Endothelial cell of umbilical vein (primary cell): ENCODE data around the gene SEPTIN5. TPM values are rescaled to one million over a fixed set of nuclear protein-coding genes. Genes with fewer than 3 reads are reported as not detected.

ENCODE experiments used
- BruUV-seq: library from RNA; stranded (reverse); fragments of 400-500 nt; replicated peaks from 2 replicates; lab custom pipeline; 2021; lab: Mats Ljungman, UMichigan
- CTCF ChIA-PET: fragments of 300-600, 350-600 bp; sonication (Branson Sonifier 250); formaldehyde crosslinking; loops from one replicate; lab custom pipeline; 2021; ENCODE audit warnings: antibody characterized with exemption, inconsistent platforms; lab: Charles Lee
- POLR2A ChIA-PET: fragments of 300-600, 350-600 bp; sonication (Branson Sonifier 250); formaldehyde crosslinking; loops from one replicate; lab custom pipeline; 2021; ENCODE audit warnings: antibody characterized with exemption, inconsistent platforms; lab: Charles Lee
- DNase-seq: peaks from one replicate; pipeline ENCODE4 v3.0.0-alpha.2; 2011; ENCODE audit warnings: low read depth, low spot score
- FAIRE-seq: peaks from 2 replicates; lab custom pipeline; 2011; peaks lifted over from hg19 to GRCh38; lab: Jason Lieb, UNC
- H2AFZ ChIP-seq: 2 replicates; pipeline ENCODE4 v1.6.0; 2012; ENCODE audit warnings: low read depth, low read length, control low read depth, inconsistent platforms
- H3K27ac ChIP-seq: 2 replicates; pipeline ENCODE4 v1.5.1; 2011; ENCODE audit warnings: low read depth, mild to moderate bottlenecking, control low read depth, low read length, moderate library complexity; ENCODE audit not compliant: insufficient read depth
- H3K27me3 ChIP-seq, 2 experiments: 2 replicates each; pipeline versions ENCODE4 v1.6.0 to v1.6.1; 2011; ENCODE audit warnings: low read length in 2 of 2, mixed read lengths in 1 of 2; ENCODE audit not compliant: control insufficient read depth in 2 of 2, insufficient read depth in 2 of 2
- H3K36me3 ChIP-seq, 2 experiments: 2 replicates in 1 of 2; 3 replicates in 1 of 2; pipeline ENCODE4 v1.5.1; 2011; ENCODE audit warnings: low read length in 2 of 2, mild to moderate bottlenecking in 1 of 2, moderate library complexity in 1 of 2; ENCODE audit not compliant: control insufficient read depth in 2 of 2, insufficient read depth in 2 of 2; ENCODE audit errors: extremely low read depth in 1 of 2
- H3K4me1 ChIP-seq: 3 replicates; pipeline ENCODE4 v1.5.1; 2011; ENCODE audit warnings: mild to moderate bottlenecking, low read length; ENCODE audit not compliant: control insufficient read depth, insufficient read depth; ENCODE audit errors: extremely low read depth
- H3K4me2 ChIP-seq: 2 replicates; pipeline ENCODE4 v1.6.1; 2011; ENCODE audit warnings: low read length, control low read depth, mixed read lengths; ENCODE audit not compliant: insufficient read depth
- H3K4me3 ChIP-seq, 3 experiments: fragments of 200-600 bp in 1 of 3; sonication (generic), shearing (Covaris generic) in 1 of 3; replicated peaks in 1 of 3; 2 replicates each; pipeline ENCODE4 v1.5.1; 2011 to 2016; ENCODE audit warnings: control low read depth in 3 of 3, low read length in 3 of 3, mild to moderate bottlenecking in 2 of 3, inconsistent platforms in 1 of 3, low read depth in 1 of 3, moderate library complexity in 1 of 3; ENCODE audit not compliant: insufficient read depth in 1 of 3
- H3K79me2 ChIP-seq: 2 replicates; pipeline ENCODE4 v1.6.0; 2012; ENCODE audit warnings: low read length, inconsistent platforms; ENCODE audit not compliant: control insufficient read depth, insufficient read depth
- H3K9ac ChIP-seq: replicated peaks from 2 replicates; pipeline ENCODE3; 2011; ENCODE audit warnings: low read length, control low read depth; ENCODE audit not compliant: insufficient read depth; ENCODE audit errors: extremely low read depth
- H3K9me1 ChIP-seq: replicated peaks from 3 replicates; pipeline ENCODE4 v1.6.0; 2011; ENCODE audit warnings: mild to moderate bottlenecking, low read length; ENCODE audit not compliant: control insufficient read depth, insufficient read depth; ENCODE audit errors: extremely low read depth
- H3K9me3 ChIP-seq: replicated peaks from 2 replicates; pipeline ENCODE4 v1.5.1; 2012; ENCODE audit warnings: low read length, inconsistent platforms; ENCODE audit not compliant: control insufficient read depth, insufficient read depth
- H4K20me1 ChIP-seq: replicated peaks from 2 replicates; pipeline ENCODE3; 2011; ENCODE audit warnings: mild to moderate bottlenecking, low read length; ENCODE audit not compliant: control insufficient read depth, insufficient read depth; ENCODE audit errors: extremely low read depth
- EZH2 ChIP-seq: IDR thresholded peaks from 2 replicates; pipeline ENCODE4 v1.6.1; 2012; ENCODE audit warnings: borderline replicate concordance, low read depth, mild to moderate bottlenecking, moderate library complexity, low read length, inconsistent platforms; ENCODE audit not compliant: severe bottlenecking
- FOS ChIP-seq: IDR thresholded peaks from 2 replicates; pipeline ENCODE4 v1.6.1; 2011; ENCODE audit warnings: mild to moderate bottlenecking, low read length, moderate library complexity, borderline replicate concordance; ENCODE audit not compliant: insufficient read depth
- GATA2 ChIP-seq: IDR thresholded peaks from 2 replicates; pipeline ENCODE4 v1.7.0; 2011; ENCODE audit warnings: low read depth, mild to moderate bottlenecking, moderate library complexity, mixed read lengths, low read length; ENCODE audit not compliant: insufficient read length, insufficient read depth
- JUN ChIP-seq: IDR thresholded peaks from 2 replicates; pipeline ENCODE4 v1.6.1; 2011; ENCODE audit warnings: borderline replicate concordance, low read depth; ENCODE audit not compliant: insufficient read length, insufficient read depth
- MYC ChIP-seq: IDR thresholded peaks from one replicate; pipeline ENCODE4 v1.6.1; 2011; ENCODE audit warnings: mild to moderate bottlenecking, low read depth, low read length
- POLR2A ChIP-seq: IDR thresholded peaks from 2 replicates; pipeline ENCODE4 v1.6.1; 2012; ENCODE audit warnings: low read depth, mild to moderate bottlenecking, control low read depth, low read length
- POLR2AphosphoS5 ChIP-seq: IDR thresholded peaks from 2 replicates; pipeline ENCODE4 v1.6.1; 2012; ENCODE audit warnings: low read depth, mild to moderate bottlenecking, control low read depth, low read length, moderate library complexity; ENCODE audit not compliant: insufficient read depth
- dilution Hi-C: fragments of 300-500 bp; cut with MboI; formaldehyde crosslinking; loops from one replicate; pipeline ENCODE4 v1.15.0; 2019; ENCODE audit warnings: low sequenced_read_pairs; ENCODE audit not compliant: extremely low pct_ligation_motif_present
- intact Hi-C: fragments of 100-400 bp; cut with micrococcal nuclease; formaldehyde crosslinking; loops from one replicate; pipeline ENCODE4 v1.10.0; 2022
- polyA plus RNA-seq, 4 experiments: library from polyadenylated mRNA; depleted of rRNA in 3 of 4; stranded (reverse) in 3 of 4; unstranded in 1 of 4; fragments of >200 nt; gene quantifications; 2 replicates each; pipeline versions ENCODE4 v1.2.1 to v1.2.3, GENCODE V29; 2011 to 2012; ENCODE audit warnings: missing spikeins in 1 of 4
- total RNA-seq: library from RNA; stranded (reverse); gene quantifications from 2 replicates; pipeline ENCODE4 v1.2.3, GENCODE V29; 2021
- TF ChIP-seq, protein P1 (sequence below), 2 donors: IDR thresholded peaks; 1 replicate in 1 of 2; 2 replicates in 1 of 2; pipeline ENCODE4 v1.5.1; 2011; ENCODE audit warnings: low read length in 2 of 2, mild to moderate bottlenecking in 2 of 2, moderate library complexity in 2 of 2, control low read depth in 1 of 2, inconsistent platforms in 1 of 2, low read depth in 1 of 2; ENCODE audit not compliant: insufficient read depth in 1 of 2; ENCODE audit errors: extremely low read depth in 1 of 2
- TF ChIP-seq, protein P2 (sequence below): IDR thresholded peaks from 2 replicates; pipeline ENCODE4 v1.6.1; 2011; ENCODE audit not compliant: insufficient read depth, insufficient read length

Gene SEPTIN5
- total and polyA plus RNA-seq, 2 donors (not counting 3 experiments of a cell fraction or from before 2014, with no cell fraction given), result 31.1 to 35.8 TPM

DNA sequence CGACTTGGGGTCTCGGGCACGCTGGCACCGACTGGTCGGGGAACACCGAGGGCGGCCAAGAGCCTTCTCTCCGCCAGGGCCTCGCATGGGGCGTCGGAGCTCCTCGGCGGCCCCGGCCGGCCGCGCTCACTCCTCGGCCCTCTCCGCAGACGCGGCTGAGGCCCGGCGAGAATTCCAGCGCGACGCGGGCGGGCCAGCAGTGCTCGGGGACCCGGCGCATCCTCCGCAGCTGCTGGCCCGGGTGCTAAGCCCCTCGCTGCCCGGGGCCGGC, 51.9 kb downstream of the SEPTIN5 start:
- no TSS peak for BruUV-seq
- TF ChIP-seq, protein P1, sequence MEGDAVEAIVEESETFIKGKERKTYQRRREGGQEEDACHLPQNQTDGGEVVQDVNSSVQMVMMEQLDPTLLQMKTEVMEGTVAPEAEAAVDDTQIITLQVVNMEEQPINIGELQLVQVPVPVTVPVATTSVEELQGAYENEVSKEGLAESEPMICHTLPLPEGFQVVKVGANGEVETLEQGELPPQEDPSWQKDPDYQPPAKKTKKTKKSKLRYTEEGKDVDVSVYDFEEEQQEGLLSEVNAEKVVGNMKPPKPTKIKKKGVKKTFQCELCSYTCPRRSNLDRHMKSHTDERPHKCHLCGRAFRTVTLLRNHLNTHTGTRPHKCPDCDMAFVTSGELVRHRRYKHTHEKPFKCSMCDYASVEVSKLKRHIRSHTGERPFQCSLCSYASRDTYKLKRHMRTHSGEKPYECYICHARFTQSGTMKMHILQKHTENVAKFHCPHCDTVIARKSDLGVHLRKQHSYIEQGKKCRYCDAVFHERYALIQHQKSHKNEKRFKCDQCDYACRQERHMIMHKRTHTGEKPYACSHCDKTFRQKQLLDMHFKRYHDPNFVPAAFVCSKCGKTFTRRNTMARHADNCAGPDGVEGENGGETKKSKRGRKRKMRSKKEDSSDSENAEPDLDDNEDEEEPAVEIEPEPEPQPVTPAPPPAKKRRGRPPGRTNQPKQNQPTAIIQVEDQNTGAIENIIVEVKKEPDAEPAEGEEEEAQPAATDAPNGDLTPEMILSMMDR (IDR thresholded peaks at IDR 0.05; ENCODE audit: extremely low read depth in 1 of 2, insufficient read depth in 1 of 2, low read depth in 1 of 2, low read length in 2 of 2), result no peak
- TF ChIP-seq EZH2, result no peak
- no peak for TF ChIP-seq POLR2A
- TF ChIP-seq, protein P2, sequence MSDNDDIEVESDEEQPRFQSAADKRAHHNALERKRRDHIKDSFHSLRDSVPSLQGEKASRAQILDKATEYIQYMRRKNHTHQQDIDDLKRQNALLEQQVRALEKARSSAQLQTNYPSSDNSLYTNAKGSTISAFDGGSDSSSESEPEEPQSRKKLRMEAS, result no peak
- no peak for TF ChIP-seq MYC
- no peak for TF ChIP-seq JUN
- TF ChIP-seq FOS, result no peak
- TF ChIP-seq GATA2, result no peak
- TF ChIP-seq POLR2AphosphoS5, result no peak

More for the DNA sequence above, 51.9 kb downstream of the SEPTIN5 start:
- Histone ChIP-seq H3K4me3 (no peak overlapping the region), H3K36me3 (peaks cover 0 to 3% of the 10 kb centered on the region in 2 experiments), H3K27me3 (peaks cover 14 to 19% of the 10 kb centered on the region in 2 experiments), H3K4me2 (no peak overlapping the region), H2AFZ (no peak overlapping the region), H3K79me2 (peaks cover 29% of the 10 kb centered on the region), H3K9ac (no peak overlapping the region), H3K9me1 (no peaks in the 10 kb centered on the region), H3K4me1 (peaks cover 5% of the 10 kb centered on the region), H3K9me3 (no peaks in the 10 kb centered on the region), H3K27ac (no peak overlapping the region), H4K20me1 (no peaks in the 10 kb centered on the region)
- dilution Hi-C loops, result no loop called here
- DNase-seq (no peak), FAIRE-seq (no peak)
- POLR2A ChIA-PET, result no interaction called here
- CTCF ChIA-PET, result interaction anchor here (0.8 to 4.1 kb wide), 4 partner anchors 10 to 144 kb away, joined by 3 to 15 read pairs (median 4); no protein-coding TSS in a partner anchor
- intact Hi-C loops, result no loop called here
